GM23338 (cell line): ENCODE results near the gene CKMT1A. TPM values are rescaled to one million over a fixed set of nuclear protein-coding genes. Genes with fewer than 3 reads are reported as not detected.
"Not testable (repeated sequence)": the region's sequence is repeated elsewhere in the genome, so short reads cannot be mapped to it uniquely, and the experiment has no call there.

Experiments
- ATAC-seq: fragments of 200-7000 bp; cut with Tn5 transposase; 3 replicates; pipeline ENCODE4 v1.9.1; 2020
- DNase-seq: peaks from one replicate; pipeline ENCODE4 v3.0.0-alpha.2; 2015; ENCODE audit warnings: low spot score
- H2AFZ ChIP-seq: fragments of 200-600 bp; sonication (generic); 2 replicates; pipeline ENCODE4 v1.8.0; 2016; ENCODE audit warnings: antibody characterized with exemption, mild to moderate bottlenecking, moderate library complexity
- H3F3A ChIP-seq: fragments of 200-600 bp; sonication (generic); replicated peaks from 2 replicates; pipeline ENCODE4 v1.8.0; 2017; ENCODE audit warnings: antibody characterized with exemption, mixed run types, low read depth
- H3K27ac ChIP-seq: fragments of 200-600 bp; sonication (generic); 2 replicates; pipeline ENCODE4 v1.6.1; 2016; ENCODE audit warnings: low read depth
- H3K27me3 ChIP-seq: fragments of 200-600 bp; sonication (generic); 2 replicates; pipeline ENCODE4 v1.8.0; 2016; ENCODE audit warnings: mild to moderate bottlenecking, mixed run types, moderate library complexity; ENCODE audit not compliant: insufficient read depth
- H3K36me3 ChIP-seq: fragments of 200-600 bp; sonication (generic); 2 replicates; pipeline ENCODE4 v1.8.0; 2016; ENCODE audit warnings: mild to moderate bottlenecking; ENCODE audit not compliant: insufficient read depth
- H3K4me1 ChIP-seq: fragments of 200-600 bp; sonication (generic); 2 replicates; pipeline ENCODE4 v1.8.0; 2016; ENCODE audit warnings: mild to moderate bottlenecking, moderate library complexity; ENCODE audit not compliant: insufficient read depth
- H3K4me2 ChIP-seq: fragments of 200-600 bp; sonication (generic); 2 replicates; pipeline ENCODE4 v1.7.1; 2017; ENCODE audit warnings: mixed run types
- H3K4me3 ChIP-seq: fragments of 200-600 bp; sonication (generic); 2 replicates; pipeline ENCODE4 v1.6.1; 2016; ENCODE audit warnings: mixed run types
- H3K79me2 ChIP-seq: fragments of 200-600 bp; sonication (generic); replicated peaks from 2 replicates; pipeline ENCODE4 v1.8.0; 2017; ENCODE audit warnings: mild to moderate bottlenecking; ENCODE audit not compliant: insufficient read depth
- H3K9me2 ChIP-seq: fragments of 200-600 bp; sonication (generic); 2 replicates; pipeline ENCODE4 v1.8.0; 2017; ENCODE audit not compliant: insufficient read depth
- H4K20me1 ChIP-seq: fragments of 200-600 bp; sonication (generic); replicated peaks from 2 replicates; pipeline ENCODE4 v1.8.0; 2017; ENCODE audit warnings: mild to moderate bottlenecking; ENCODE audit not compliant: insufficient read depth
- H3K27ac Mint-ChIP-seq: 2 replicates; pipeline ENCODE4 v1.8.0; 2020; ENCODE audit warnings: inconsistent platforms, mild to moderate bottlenecking, moderate library complexity, mixed read lengths
- H3K27me3 Mint-ChIP-seq: 3 replicates; pipeline ENCODE4 v1.8.0; 2022; ENCODE audit warnings: low read depth, mild to moderate bottlenecking, moderate library complexity, mixed read lengths, inconsistent platforms; ENCODE audit not compliant: insufficient read depth, poor library complexity
- H3K36me3 Mint-ChIP-seq: 3 replicates; pipeline ENCODE4 v1.8.0; 2021; ENCODE audit warnings: low read depth, mild to moderate bottlenecking, inconsistent platforms, moderate library complexity, mixed read lengths
- H3K4me1 Mint-ChIP-seq: 3 replicates; pipeline ENCODE4 v1.8.0; 2020; ENCODE audit warnings: mild to moderate bottlenecking, inconsistent platforms, mixed read lengths
- H3K4me3 Mint-ChIP-seq: 3 replicates; pipeline ENCODE4 v1.8.0; 2021; ENCODE audit warnings: moderate library complexity, mild to moderate bottlenecking, inconsistent platforms, mixed read lengths
- H3K9me3 Mint-ChIP-seq: 3 replicates; pipeline ENCODE4 v1.8.0; 2020; ENCODE audit warnings: moderate library complexity, mild to moderate bottlenecking, inconsistent platforms, mixed read lengths
- EZH2 ChIP-seq: fragments of 200-600 bp; sonication (generic); IDR thresholded peaks from one replicate; pipeline ENCODE4 v1.8.0; 2017; ENCODE audit warnings: antibody characterized with exemption, mild to moderate bottlenecking, low read depth; ENCODE audit not compliant: unreplicated experiment
- EZH2phosphoT487 ChIP-seq: fragments of 200-600 bp; sonication (generic); IDR thresholded peaks from one replicate; pipeline ENCODE4 v1.8.1; 2018; ENCODE audit warnings: antibody characterized with exemption; ENCODE audit not compliant: unreplicated experiment
- ZNF114 ChIP-seq: fragments of 250-450 bp; sonication (Bioruptor Pico); IDR thresholded peaks from 2 replicates; pipeline ENCODE4 v1.5.0; 2020; ENCODE audit warnings: mild to moderate bottlenecking, moderate library complexity
- ZNF331 ChIP-seq: fragments of 250-450 bp; sonication (Bioruptor Pico); IDR thresholded peaks from 2 replicates; pipeline ENCODE4 v1.5.0; 2020; ENCODE audit warnings: low read depth, mild to moderate bottlenecking, moderate library complexity
- polyA plus RNA-seq: library from polyadenylated mRNA; unstranded; fragments of >200 nt; fragmentation: Nextera tagmentation; extraction: Ambion mirVana; gene quantifications from 2 replicates; pipeline ENCODE4 v1.2.1, GENCODE V29; 2016
- total RNA-seq: library from RNA; depleted of rRNA; stranded (reverse); fragments of >200 nt; shearing (Covaris generic); gene quantifications from 2 replicates; pipeline ENCODE4 v1.2.3, GENCODE V29; 2014
- TF ChIP-seq, protein P1 (sequence below): IDR thresholded peaks from one replicate; pipeline ENCODE4 v1.6.1; 2018; ENCODE audit warnings: antibody characterized with exemption; ENCODE audit not compliant: unreplicated experiment
- TF ChIP-seq, protein P2 (sequence below): IDR thresholded peaks from 2 replicates; pipeline ENCODE4 v1.6.1; 2016; ENCODE audit warnings: antibody characterized with exemption

CKMT1A gene
- total and polyA plus RNA-seq, 2 experiments from 2014 or later: 27.3 to 30.9 TPM

DNA sequence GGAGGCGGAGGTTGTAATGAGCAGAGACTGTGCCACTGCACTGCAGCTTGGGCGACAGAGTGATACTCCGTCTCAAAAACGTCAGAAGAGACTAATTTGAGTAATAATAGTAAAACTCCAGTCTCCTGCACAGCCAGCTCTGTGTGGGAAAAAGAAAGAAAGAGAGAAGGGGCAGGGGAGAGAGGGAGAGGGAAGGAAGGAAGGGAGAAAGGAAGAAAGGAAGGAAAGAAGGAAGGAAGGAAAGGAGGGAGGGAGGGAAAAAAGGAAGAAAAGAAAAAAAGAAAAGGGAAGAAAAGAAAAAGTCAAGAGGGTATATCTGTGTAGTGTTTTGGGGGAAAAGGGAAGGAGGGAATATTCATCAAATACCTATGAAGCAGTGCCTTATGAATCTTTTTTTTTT lies 29.5 kb downstream of the CKMT1A start:
- Mint-ChIP-seq H3K36me3 (no peaks in the 10 kb centered on the region), H3K27me3 (peaks cover 2% of the 10 kb centered on the region), H3K9me3 (no peaks in the 10 kb centered on the region), H3K4me3 (no peak overlapping the region), H3K27ac (no peak overlapping the region), H3K4me1 (no peaks in the 10 kb centered on the region)
- H3K36me3 ChIP-seq: no peaks in the 10 kb centered on the region
- H3K79me2 ChIP-seq: no peaks in the 10 kb centered on the region
- no peak overlapping the region for H2AFZ ChIP-seq
- no peak overlapping the region for H3K4me2 ChIP-seq
- DNase-seq (no peak), ATAC-seq (no peak)
- H4K20me1 ChIP-seq: no peaks in the 10 kb centered on the region
- no peaks in the 10 kb centered on the region for H3K27me3 ChIP-seq
- no peaks in the 10 kb centered on the region for H3F3A ChIP-seq
- no peaks in the 10 kb centered on the region for H3K9me2 ChIP-seq
- no peak overlapping the region for H3K4me3 ChIP-seq
- TF ChIP-seq ZNF114 (CRISPR knock-in tag): no peak
- TF ChIP-seq, protein P1, sequence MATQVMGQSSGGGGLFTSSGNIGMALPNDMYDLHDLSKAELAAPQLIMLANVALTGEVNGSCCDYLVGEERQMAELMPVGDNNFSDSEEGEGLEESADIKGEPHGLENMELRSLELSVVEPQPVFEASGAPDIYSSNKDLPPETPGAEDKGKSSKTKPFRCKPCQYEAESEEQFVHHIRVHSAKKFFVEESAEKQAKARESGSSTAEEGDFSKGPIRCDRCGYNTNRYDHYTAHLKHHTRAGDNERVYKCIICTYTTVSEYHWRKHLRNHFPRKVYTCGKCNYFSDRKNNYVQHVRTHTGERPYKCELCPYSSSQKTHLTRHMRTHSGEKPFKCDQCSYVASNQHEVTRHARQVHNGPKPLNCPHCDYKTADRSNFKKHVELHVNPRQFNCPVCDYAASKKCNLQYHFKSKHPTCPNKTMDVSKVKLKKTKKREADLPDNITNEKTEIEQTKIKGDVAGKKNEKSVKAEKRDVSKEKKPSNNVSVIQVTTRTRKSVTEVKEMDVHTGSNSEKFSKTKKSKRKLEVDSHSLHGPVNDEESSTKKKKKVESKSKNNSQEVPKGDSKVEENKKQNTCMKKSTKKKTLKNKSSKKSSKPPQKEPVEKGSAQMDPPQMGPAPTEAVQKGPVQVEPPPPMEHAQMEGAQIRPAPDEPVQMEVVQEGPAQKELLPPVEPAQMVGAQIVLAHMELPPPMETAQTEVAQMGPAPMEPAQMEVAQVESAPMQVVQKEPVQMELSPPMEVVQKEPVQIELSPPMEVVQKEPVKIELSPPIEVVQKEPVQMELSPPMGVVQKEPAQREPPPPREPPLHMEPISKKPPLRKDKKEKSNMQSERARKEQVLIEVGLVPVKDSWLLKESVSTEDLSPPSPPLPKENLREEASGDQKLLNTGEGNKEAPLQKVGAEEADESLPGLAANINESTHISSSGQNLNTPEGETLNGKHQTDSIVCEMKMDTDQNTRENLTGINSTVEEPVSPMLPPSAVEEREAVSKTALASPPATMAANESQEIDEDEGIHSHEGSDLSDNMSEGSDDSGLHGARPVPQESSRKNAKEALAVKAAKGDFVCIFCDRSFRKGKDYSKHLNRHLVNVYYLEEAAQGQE: no peak
- TF ChIP-seq EZH2: no peak
- TF ChIP-seq ZNF331 (CRISPR knock-in tag): no peak
- TF ChIP-seq, protein P2, sequence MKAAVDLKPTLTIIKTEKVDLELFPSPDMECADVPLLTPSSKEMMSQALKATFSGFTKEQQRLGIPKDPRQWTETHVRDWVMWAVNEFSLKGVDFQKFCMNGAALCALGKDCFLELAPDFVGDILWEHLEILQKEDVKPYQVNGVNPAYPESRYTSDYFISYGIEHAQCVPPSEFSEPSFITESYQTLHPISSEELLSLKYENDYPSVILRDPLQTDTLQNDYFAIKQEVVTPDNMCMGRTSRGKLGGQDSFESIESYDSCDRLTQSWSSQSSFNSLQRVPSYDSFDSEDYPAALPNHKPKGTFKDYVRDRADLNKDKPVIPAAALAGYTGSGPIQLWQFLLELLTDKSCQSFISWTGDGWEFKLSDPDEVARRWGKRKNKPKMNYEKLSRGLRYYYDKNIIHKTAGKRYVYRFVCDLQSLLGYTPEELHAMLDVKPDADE: no peak
- TF ChIP-seq EZH2phosphoT487: no peak
- H3K4me1 ChIP-seq: no peaks in the 10 kb centered on the region
- no peak overlapping the region for H3K27ac ChIP-seq

DNA sequence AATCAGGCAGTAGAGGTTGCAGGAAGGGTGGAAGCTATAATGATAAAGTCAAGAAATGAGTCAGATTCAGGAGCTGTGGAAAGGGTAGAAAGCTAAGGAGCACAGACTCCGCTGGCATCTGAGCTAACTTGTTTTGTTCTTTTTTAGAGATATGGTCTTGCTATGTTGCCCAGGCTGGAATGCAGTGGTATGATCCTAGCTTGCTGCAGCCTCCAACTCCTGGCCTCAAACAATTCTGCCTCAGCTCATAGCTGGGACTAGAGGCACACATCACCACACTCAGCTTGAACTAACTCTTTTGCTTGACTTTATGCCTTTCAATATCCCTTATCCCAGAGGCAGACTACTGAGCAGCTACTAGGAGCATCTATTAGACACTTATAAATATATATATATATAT lies 32.6 kb downstream of the CKMT1A start:
- H3K9me2 ChIP-seq, H3K27me3 ChIP-seq, H3F3A ChIP-seq, H3K36me3 ChIP-seq, H3K79me2 ChIP-seq, H3K4me1 Mint-ChIP-seq, H3K4me1 ChIP-seq, H3K27ac ChIP-seq, H2AFZ ChIP-seq, H3K4me3 ChIP-seq, H3K36me3 Mint-ChIP-seq, H3K4me2 ChIP-seq, H3K9me3 Mint-ChIP-seq, H3K27ac Mint-ChIP-seq, H3K27me3 Mint-ChIP-seq, H3K4me3 Mint-ChIP-seq, ATAC-seq, H4K20me1 ChIP-seq, DNase-seq: not testable (repeated sequence)

DNA sequence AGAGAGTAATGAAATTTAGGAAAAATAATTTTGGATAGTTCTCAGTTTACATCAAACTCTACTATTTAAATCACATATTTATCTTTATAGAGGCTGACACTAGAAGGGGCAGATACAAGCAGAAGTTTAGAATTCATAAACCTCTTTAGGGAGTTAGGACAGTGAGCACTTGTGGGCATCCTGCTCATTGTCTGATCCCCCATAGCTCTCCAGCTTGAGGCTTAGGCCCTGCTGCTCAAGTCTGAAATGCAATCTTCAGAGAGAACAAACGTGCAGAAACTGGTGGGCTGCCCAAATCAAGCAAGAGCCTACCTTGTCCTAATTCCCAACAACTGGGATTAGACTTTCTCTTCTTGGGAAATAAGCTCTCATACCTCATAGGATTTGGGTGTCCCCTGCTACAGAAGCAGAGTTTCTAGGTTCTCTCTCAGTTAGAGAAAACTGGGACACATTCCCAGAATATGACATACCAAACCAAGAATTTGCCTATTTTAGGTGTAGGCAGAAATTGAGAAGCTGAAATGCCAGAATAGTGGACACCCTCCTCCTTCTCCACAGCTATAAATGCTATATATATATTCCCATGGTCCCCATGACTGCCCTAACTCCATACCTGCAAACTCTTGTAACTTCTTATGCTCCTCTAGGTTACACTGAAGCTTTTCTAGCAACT lies 34.5 kb downstream of the CKMT1A start:
- not testable (repeated sequence) for H3K36me3 Mint-ChIP-seq, H3K4me1 ChIP-seq, H3K79me2 ChIP-seq, H3F3A ChIP-seq, DNase-seq, H3K27me3 ChIP-seq, H4K20me1 ChIP-seq, H3K27ac ChIP-seq, H3K4me3 Mint-ChIP-seq, H3K4me1 Mint-ChIP-seq, H3K27me3 Mint-ChIP-seq, H3K4me3 ChIP-seq, H3K9me2 ChIP-seq, ATAC-seq, H3K36me3 ChIP-seq, H2AFZ ChIP-seq, H3K27ac Mint-ChIP-seq, H3K9me3 Mint-ChIP-seq, H3K4me2 ChIP-seq
